Endothelial cell (in vitro differentiated cells): ENCODE data around the gene STK32C. TPM values are rescaled to one million over a fixed set of nuclear protein-coding genes. Genes with fewer than 3 reads are reported as not detected.

Experiments used
- DNase-seq: peaks from one replicate; pipeline ENCODE4 v3.0.0; 2021; ENCODE audit warnings: low spot score
- H3K27ac Mint-ChIP-seq: one replicate; pipeline ENCODE4 v1.8.0; 2021; ENCODE audit warnings: mixed read lengths, inconsistent platforms; ENCODE audit not compliant: unreplicated experiment
- H3K27me3 Mint-ChIP-seq: one replicate; pipeline ENCODE4 v1.8.0; 2021; ENCODE audit warnings: mild to moderate bottlenecking, moderate library complexity, mixed read lengths, inconsistent platforms; ENCODE audit not compliant: unreplicated experiment
- H3K36me3 Mint-ChIP-seq: one replicate; pipeline ENCODE4 v1.8.0; 2021; ENCODE audit warnings: mild to moderate bottlenecking, low read depth, mixed read lengths, inconsistent platforms; ENCODE audit not compliant: unreplicated experiment
- H3K4me1 Mint-ChIP-seq: one replicate; pipeline ENCODE4 v1.8.0; 2021; ENCODE audit warnings: mild to moderate bottlenecking, mixed read lengths, inconsistent platforms; ENCODE audit not compliant: unreplicated experiment
- H3K4me3 Mint-ChIP-seq: one replicate; pipeline ENCODE4 v1.8.0; 2021; ENCODE audit warnings: mild to moderate bottlenecking, mixed read lengths, inconsistent platforms; ENCODE audit not compliant: unreplicated experiment
- H3K9me3 Mint-ChIP-seq: one replicate; pipeline ENCODE4 v1.8.0; 2021; ENCODE audit warnings: mixed read lengths, inconsistent platforms; ENCODE audit not compliant: unreplicated experiment
- total RNA-seq: library from RNA; stranded (reverse); fragmentation: NEBNext Ultra II Directional; extraction: Animal tissue kit (Norgen Biotek cat#: 25700); gene quantifications from one replicate; pipeline ENCODE4 v1.2.1, GENCODE V29; 2021; ENCODE audit not compliant: unreplicated experiment
- TF ChIP-seq, protein P1 (sequence below): fragments of 200-600 bp; sonication (generic); IDR thresholded peaks from one replicate; pipeline ENCODE4 v1.5.0; 2021; ENCODE audit warnings: antibody characterized with exemption; ENCODE audit not compliant: unreplicated experiment

Gene STK32C
- total RNA-seq, 1 donor from 2014 or later: 12.6 TPM

GRCh38 chr10:132167976-132168375 is 139.8 kb downstream of the STK32C start:
- Mint-ChIP-seq H3K36me3 (no peaks in the 10 kb centered on the region), H3K27me3 (peaks cover 1% of the 10 kb centered on the region), H3K9me3 (no peaks in the 10 kb centered on the region), H3K27ac (no peak overlapping the region), H3K4me1 (no peaks in the 10 kb centered on the region), H3K4me3 (no peak overlapping the region)
- no peak for DNase-seq
- TF ChIP-seq, protein P1, sequence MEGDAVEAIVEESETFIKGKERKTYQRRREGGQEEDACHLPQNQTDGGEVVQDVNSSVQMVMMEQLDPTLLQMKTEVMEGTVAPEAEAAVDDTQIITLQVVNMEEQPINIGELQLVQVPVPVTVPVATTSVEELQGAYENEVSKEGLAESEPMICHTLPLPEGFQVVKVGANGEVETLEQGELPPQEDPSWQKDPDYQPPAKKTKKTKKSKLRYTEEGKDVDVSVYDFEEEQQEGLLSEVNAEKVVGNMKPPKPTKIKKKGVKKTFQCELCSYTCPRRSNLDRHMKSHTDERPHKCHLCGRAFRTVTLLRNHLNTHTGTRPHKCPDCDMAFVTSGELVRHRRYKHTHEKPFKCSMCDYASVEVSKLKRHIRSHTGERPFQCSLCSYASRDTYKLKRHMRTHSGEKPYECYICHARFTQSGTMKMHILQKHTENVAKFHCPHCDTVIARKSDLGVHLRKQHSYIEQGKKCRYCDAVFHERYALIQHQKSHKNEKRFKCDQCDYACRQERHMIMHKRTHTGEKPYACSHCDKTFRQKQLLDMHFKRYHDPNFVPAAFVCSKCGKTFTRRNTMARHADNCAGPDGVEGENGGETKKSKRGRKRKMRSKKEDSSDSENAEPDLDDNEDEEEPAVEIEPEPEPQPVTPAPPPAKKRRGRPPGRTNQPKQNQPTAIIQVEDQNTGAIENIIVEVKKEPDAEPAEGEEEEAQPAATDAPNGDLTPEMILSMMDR: no peak

- Mint-ChIP-seq H3K36me3 (no peaks in the 10 kb centered on the region), H3K9me3 (no peaks in the 10 kb centered on the region), H3K27ac (no peak overlapping the region), H3K4me3 (no peak overlapping the region), H3K27me3 (peaks cover 4% of the 10 kb centered on the region), H3K4me1 (peaks cover 3% of the 10 kb centered on the region)
- TF ChIP-seq, protein P1: no peak
- DNase-seq: no peak
Observed at GRCh38 chr10:132167041-132167674, 140.6 kb downstream of the STK32C start.

GRCh38 chr10:132166216-132166950 is 141.4 kb downstream of the STK32C start:
- peaks cover 7% of the 10 kb centered on the region for H3K27me3 Mint-ChIP-seq
- H3K9me3 Mint-ChIP-seq: no peaks in the 10 kb centered on the region
- H3K36me3 Mint-ChIP-seq: no peaks in the 10 kb centered on the region
- TF ChIP-seq, protein P1: no peak
- no peak overlapping the region for H3K27ac Mint-ChIP-seq
- peaks cover 9% of the 10 kb centered on the region for H3K4me1 Mint-ChIP-seq
- DNase-seq: no peak
- H3K4me3 Mint-ChIP-seq: no peak overlapping the region

- no peak for DNase-seq
- TF ChIP-seq, protein P1: no peak
- Mint-ChIP-seq H3K27me3 (peaks cover 7% of the 10 kb centered on the region), H3K4me1 (peaks cover 9% of the 10 kb centered on the region), H3K36me3 (no peaks in the 10 kb centered on the region), H3K4me3 (no peak overlapping the region), H3K27ac (no peak overlapping the region), H3K9me3 (no peaks in the 10 kb centered on the region)
Observed at GRCh38 chr10:132165416-132165980, 142.3 kb downstream of the STK32C start.
